ENCODE measurements around the gene NOS1. TPM values are rescaled to one million over a fixed set of nuclear protein-coding genes. Genes with fewer than 3 reads are reported as not detected.

The NOS1 gene
- total and polyA plus RNA-seq, 10 donors = 0.03 to 0.22 (median 0.04) TPM; not detected in 6

DNA sequence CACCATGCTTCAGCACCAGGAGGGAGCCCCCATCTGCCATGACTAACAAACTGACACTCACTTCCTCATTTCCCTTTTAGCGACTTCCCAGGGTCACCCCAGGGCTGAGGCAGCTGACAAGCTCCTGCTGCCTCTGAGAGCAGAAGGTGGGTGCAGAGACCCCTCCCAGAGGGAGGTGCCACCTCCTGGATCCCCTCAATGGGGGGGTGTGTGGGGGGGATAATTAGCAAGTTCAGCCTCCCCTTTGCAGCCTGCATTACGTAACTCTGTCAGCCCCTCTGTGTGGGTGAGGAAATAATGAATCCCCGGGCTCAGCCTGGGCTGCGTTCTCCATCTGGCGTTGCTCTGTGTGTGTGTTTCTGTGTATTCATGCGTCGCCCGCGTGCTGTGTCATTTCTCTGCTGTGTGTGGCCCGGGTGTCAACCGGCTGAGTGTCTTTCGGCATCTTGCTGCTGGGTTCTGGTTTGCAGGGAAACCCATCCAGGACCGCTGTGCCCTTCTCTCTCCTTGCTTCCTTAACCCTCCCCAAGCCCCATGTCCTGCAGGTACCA, 28.0 kb downstream of the NOS1 start:
- Histone ChIP-seq H3K4me3 (no peak overlapping the region), H3K4me1 (peaks cover 0 to 6% (median 0%) of the 10 kb centered on the region in 6 donors), H3K36me3 (no peaks in the 10 kb centered on the region), H3K9me3 (no peaks in the 10 kb centered on the region), H3K27me3 (replicated peaks in 1 of 7) (peaks cover 0 to 83% (median 3%) of the 10 kb centered on the region in 7 donors), H3K27ac (no peak overlapping the region)
- WGBS, 5 donors = 9 to 21% (median 12%) methylated on average over 13 of the region's 13 CpGs
- intact Hi-C loops (cut with DNase I; ENCODE audit: low total_unique reads) = no loop called here
- peak; percentile 30 for DNase-seq
- TF ChIP-seq POLR2A (IDR thresholded peaks at IDR 0.05) (no peak), POLR2AphosphoS5 (IDR thresholded peaks at IDR 0.05) (no peak)
- TF ChIP-seq, protein P1, sequence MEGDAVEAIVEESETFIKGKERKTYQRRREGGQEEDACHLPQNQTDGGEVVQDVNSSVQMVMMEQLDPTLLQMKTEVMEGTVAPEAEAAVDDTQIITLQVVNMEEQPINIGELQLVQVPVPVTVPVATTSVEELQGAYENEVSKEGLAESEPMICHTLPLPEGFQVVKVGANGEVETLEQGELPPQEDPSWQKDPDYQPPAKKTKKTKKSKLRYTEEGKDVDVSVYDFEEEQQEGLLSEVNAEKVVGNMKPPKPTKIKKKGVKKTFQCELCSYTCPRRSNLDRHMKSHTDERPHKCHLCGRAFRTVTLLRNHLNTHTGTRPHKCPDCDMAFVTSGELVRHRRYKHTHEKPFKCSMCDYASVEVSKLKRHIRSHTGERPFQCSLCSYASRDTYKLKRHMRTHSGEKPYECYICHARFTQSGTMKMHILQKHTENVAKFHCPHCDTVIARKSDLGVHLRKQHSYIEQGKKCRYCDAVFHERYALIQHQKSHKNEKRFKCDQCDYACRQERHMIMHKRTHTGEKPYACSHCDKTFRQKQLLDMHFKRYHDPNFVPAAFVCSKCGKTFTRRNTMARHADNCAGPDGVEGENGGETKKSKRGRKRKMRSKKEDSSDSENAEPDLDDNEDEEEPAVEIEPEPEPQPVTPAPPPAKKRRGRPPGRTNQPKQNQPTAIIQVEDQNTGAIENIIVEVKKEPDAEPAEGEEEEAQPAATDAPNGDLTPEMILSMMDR (IDR thresholded peaks at IDR 0.05 in 8 of 11, conservative IDR thresholded peaks at IDR 0.05 in 3 of 11) = no peak

DNA sequence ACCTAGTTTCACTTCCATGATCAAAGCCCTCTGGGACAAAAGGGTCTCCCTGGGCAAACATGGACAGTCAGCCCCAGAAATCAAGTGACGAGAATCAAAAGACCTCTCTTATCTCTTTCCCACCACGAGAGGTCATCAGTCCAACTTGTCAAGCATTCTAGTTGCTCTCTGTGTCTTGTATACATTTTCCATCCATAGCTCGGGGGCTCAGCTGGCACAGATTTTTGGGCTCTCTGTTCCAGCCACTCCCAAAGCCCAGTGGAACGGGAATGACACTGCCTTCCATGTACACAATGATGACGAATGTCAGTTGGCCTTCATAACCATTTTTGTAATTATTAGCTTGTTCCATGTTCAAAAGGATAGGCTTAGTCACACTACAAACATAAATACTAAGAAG, 29.7 kb downstream of the NOS1 start:
- H3K27me3 ChIP-seq (replicated peaks in 1 of 7) = peaks cover 0 to 84% (median 9%) of the 10 kb centered on the region in 7 donors
- H3K27ac ChIP-seq = no peak overlapping the region
- TF ChIP-seq, protein P1 (IDR thresholded peaks at IDR 0.05 in 8 of 11, conservative IDR thresholded peaks at IDR 0.05 in 3 of 11) = no peak
- TF ChIP-seq POLR2AphosphoS5 (IDR thresholded peaks at IDR 0.05) (no peak), POLR2A (IDR thresholded peaks at IDR 0.05) (no peak)
- WGBS, 5 donors = 61 to 72% (median 65%) methylated on average over 5 of the region's 5 CpGs
- intact Hi-C loops (cut with DNase I; ENCODE audit: low total_unique reads) = no loop called here
- no peaks in the 10 kb centered on the region for H3K36me3 ChIP-seq
- H3K9me3 ChIP-seq = no peaks in the 10 kb centered on the region
- no peak for DNase-seq
- H3K4me3 ChIP-seq = no peak overlapping the region
- peaks cover 0 to 6% (median 0%) of the 10 kb centered on the region in 6 donors for H3K4me1 ChIP-seq

DNA sequence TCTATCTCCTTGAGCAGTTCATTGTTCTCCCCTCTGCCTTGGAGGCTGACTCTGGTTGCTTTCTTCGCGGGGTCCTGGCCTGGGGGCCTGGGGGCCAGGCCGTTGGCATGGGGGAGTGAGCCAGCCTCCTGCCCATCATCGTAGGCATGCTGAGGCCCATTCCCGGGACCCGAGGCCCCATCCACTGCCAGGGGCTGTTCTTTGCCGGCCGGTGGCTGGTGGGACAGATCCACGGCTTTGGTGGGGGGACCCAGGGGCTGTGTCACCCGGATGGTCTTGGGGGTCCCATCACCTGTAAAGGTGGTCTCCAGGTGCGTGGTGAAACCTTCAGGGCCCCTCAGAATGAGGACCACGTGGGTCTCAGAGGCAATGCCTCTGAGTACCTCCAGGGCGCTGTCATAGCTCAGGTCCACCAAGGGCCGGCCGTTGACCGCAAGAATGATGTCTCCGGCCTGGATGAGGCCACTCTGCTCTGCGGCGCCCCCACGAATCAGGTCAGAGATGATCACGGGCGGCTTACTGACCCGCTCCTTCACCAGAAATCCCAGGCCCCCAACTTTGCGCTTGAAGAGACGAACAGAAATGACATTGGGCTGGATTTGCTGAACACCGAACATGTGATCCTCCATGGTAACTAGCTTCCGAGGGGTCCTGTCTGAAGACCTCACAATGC, 30.8 kb downstream of the NOS1 start:
- H3K36me3 ChIP-seq = no peaks in the 10 kb centered on the region
- TF ChIP-seq POLR2AphosphoS5 (IDR thresholded peaks at IDR 0.05) (no peak), POLR2A (IDR thresholded peaks at IDR 0.05) (no peak)
- TF ChIP-seq, protein P1 (IDR thresholded peaks at IDR 0.05 in 8 of 11, conservative IDR thresholded peaks at IDR 0.05 in 3 of 11) = no peak
- no peaks in the 10 kb centered on the region for H3K9me3 ChIP-seq
- 88 to 93% (median 91%) methylated on average over 15 to 27 of the region's 27 CpGs for WGBS, 5 donors
- DNase-seq = peak; percentile 45
- peaks cover 0 to 80% (median 9%) of the 10 kb centered on the region in 7 donors for H3K27me3 ChIP-seq (replicated peaks in 1 of 7)
- H3K4me1 ChIP-seq = peaks cover 0 to 6% (median 0%) of the 10 kb centered on the region in 6 donors
- no peak overlapping the region for H3K27ac ChIP-seq
- intact Hi-C loops (cut with DNase I; ENCODE audit: low total_unique reads) = no loop called here
- no peak overlapping the region for H3K4me3 ChIP-seq

DNA sequence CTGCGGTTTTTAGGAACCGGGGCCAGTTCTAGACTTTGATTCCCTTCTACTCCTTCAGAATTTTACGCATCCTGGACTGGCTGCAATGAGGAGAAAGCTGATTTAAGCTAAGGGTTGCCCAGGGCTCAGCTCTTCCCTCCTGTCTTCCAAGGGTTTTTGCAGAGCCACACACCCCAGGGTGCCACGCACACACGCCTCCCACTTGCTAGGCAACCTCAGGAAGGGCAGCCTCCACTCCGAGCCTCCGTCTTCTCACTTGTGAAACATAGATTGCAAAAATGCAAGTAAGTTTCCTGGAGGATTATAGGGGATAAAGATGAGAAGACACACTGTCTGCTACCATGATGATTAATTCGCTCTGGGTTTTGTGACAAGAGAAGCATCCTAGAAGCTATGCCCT, 31.7 kb downstream of the NOS1 start:
- intact Hi-C loops (cut with DNase I; ENCODE audit: low total_unique reads) = no loop called here
- TF ChIP-seq, protein P1 (IDR thresholded peaks at IDR 0.05 in 8 of 11, conservative IDR thresholded peaks at IDR 0.05 in 3 of 11) = no peak
- TF ChIP-seq POLR2A (IDR thresholded peaks at IDR 0.05) (no peak), POLR2AphosphoS5 (IDR thresholded peaks at IDR 0.05) (no peak)
- WGBS, 5 donors = 77 to 88% (median 83%) methylated on average over 8 of the region's 8 CpGs
- H3K4me1 ChIP-seq = no peaks in the 10 kb centered on the region
- H3K9me3 ChIP-seq = no peaks in the 10 kb centered on the region
- DNase-seq = peak; percentile 51
- peaks cover 0 to 81% (median 9%) of the 10 kb centered on the region in 7 donors for H3K27me3 ChIP-seq (replicated peaks in 1 of 7)
- H3K36me3 ChIP-seq = no peaks in the 10 kb centered on the region
- H3K27ac ChIP-seq = no peak overlapping the region
- H3K4me3 ChIP-seq = no peak overlapping the region
